ENCODE measurements around the gene PTCSC3. TPM values are rescaled to one million over a fixed set of nuclear protein-coding genes. Genes with fewer than 3 reads are reported as not detected.

Gene PTCSC3
- total RNA-seq, 1 experiment from 2014 or later, result not detected

- ATAC-seq, result no peak
- no peaks in the 10 kb centered on the region for H3K36me3 ChIP-seq (ENCODE audit: control insufficient read depth, insufficient read depth, low read length)
- H3K4me1 ChIP-seq (ENCODE audit: control insufficient read depth, insufficient read depth, low read length), result no peaks in the 10 kb centered on the region
- TF ChIP-seq SIN3A (IDR thresholded peaks at IDR 0.05; ENCODE audit: borderline replicate concordance, insufficient read depth, low read depth, low read length) (no peak), REST (IDR thresholded peaks at IDR 0.05; ENCODE audit: insufficient read depth in 1 of 2, low read depth in 2 of 2, low read length in 1 of 2) (no peak), TCF7L2 (IDR thresholded peaks at IDR 0.05; ENCODE audit: low read depth, low read length) (no peak), CTCF (IDR thresholded peaks at IDR 0.05) (no peak)
- H3K9me3 ChIP-seq (ENCODE audit: control insufficient read depth, insufficient read depth, low read depth, low read length), result no peaks in the 10 kb centered on the region
- H3K4me3 ChIP-seq (ENCODE audit: low read depth in 2 of 2, low read length in 2 of 2), result no peak overlapping the region
- no peak overlapping the region for H3K27ac ChIP-seq (ENCODE audit: low read length)
- no peaks in the 10 kb centered on the region for H3K27me3 ChIP-seq (ENCODE audit: control insufficient read depth, insufficient read depth, low read length)
- no TSS peak for BruUV-seq (replicated peaks)
- ChIA-PET POLR2A (no interaction called here), CTCF (no interaction called here)
- in situ Hi-C loops (cut with HindIII; ENCODE audit: low pct_unique_long_range_greater_than_20kb, low sequenced_read_pairs), result no loop called here
- intact Hi-C loops (cut with micrococcal nuclease; ENCODE audit: unreplicated experiment), result no loop called here
- DNase-seq (ENCODE audit: low read depth, low spot score), result no peak
Measured at GRCh38 chr14:36224176-36224575, 47.7 kb upstream of the PTCSC3 start.

GRCh38 chr14:36223558-36223957 is 47.0 kb upstream of the PTCSC3 start:
- Histone ChIP-seq H3K36me3 (ENCODE audit: control insufficient read depth, insufficient read depth, low read length) (no peaks in the 10 kb centered on the region), H3K4me3 (ENCODE audit: low read depth in 2 of 2, low read length in 2 of 2) (no peak overlapping the region), H3K4me1 (ENCODE audit: control insufficient read depth, insufficient read depth, low read length) (no peaks in the 10 kb centered on the region), H3K9me3 (ENCODE audit: control insufficient read depth, insufficient read depth, low read depth, low read length) (no peaks in the 10 kb centered on the region), H3K27me3 (ENCODE audit: control insufficient read depth, insufficient read depth, low read length) (no peaks in the 10 kb centered on the region), H3K27ac (ENCODE audit: low read length) (no peak overlapping the region)
- TF ChIP-seq CTCF (IDR thresholded peaks at IDR 0.05) (no peak), POLR2AphosphoS5 (IDR thresholded peaks at IDR 0.05; ENCODE audit: low read depth, low read length) (no peak), REST (IDR thresholded peaks at IDR 0.05; ENCODE audit: insufficient read depth in 1 of 2, low read depth in 2 of 2, low read length in 1 of 2) (no peak), SIN3A (IDR thresholded peaks at IDR 0.05; ENCODE audit: borderline replicate concordance, insufficient read depth, low read depth, low read length) (no peak), TCF7L2 (IDR thresholded peaks at IDR 0.05; ENCODE audit: low read depth, low read length) (no peak)
- DNase-seq (ENCODE audit: low read depth, low spot score) (no peak), ATAC-seq (no peak)
- in situ Hi-C loops (cut with HindIII; ENCODE audit: low pct_unique_long_range_greater_than_20kb, low sequenced_read_pairs), result no loop called here
- intact Hi-C loops (cut with micrococcal nuclease; ENCODE audit: unreplicated experiment), result no loop called here
- ChIA-PET CTCF (no interaction called here), POLR2A (no interaction called here)
- no TSS peak for BruUV-seq (replicated peaks)

All from Panc1 (cell line).